GM06990 (cell line): ENCODE measurements around the gene CAMKMT.

ENCODE experiments used
- DNase-seq: peaks from one replicate; pipeline ENCODE4 v3.0.0-alpha.2; 2011; ENCODE audit not compliant: insufficient read length; ENCODE audit errors: extremely low read depth
- H3K27me3 ChIP-seq: replicated peaks from 2 replicates; pipeline ENCODE4 v1.6.0; 2011; ENCODE audit warnings: low read length; ENCODE audit not compliant: control insufficient read depth, insufficient read depth
- H3K36me3 ChIP-seq: 2 replicates; pipeline ENCODE4 v1.5.1; 2011; ENCODE audit warnings: low read length; ENCODE audit not compliant: control insufficient read depth, insufficient read depth
- H3K4me3 ChIP-seq: replicated peaks from 2 replicates; pipeline ENCODE4 v1.5.1; 2011; ENCODE audit warnings: low read depth, mild to moderate bottlenecking, control low read depth, low read length
- TF ChIP-seq, protein P1 (sequence below): IDR thresholded peaks from 2 replicates; pipeline ENCODE4 v1.5.1; 2011; ENCODE audit warnings: low read length, control low read depth, mild to moderate bottlenecking, inconsistent platforms; ENCODE audit not compliant: insufficient read depth, poor library complexity, severe bottlenecking

CAMKMT gene

DNA sequence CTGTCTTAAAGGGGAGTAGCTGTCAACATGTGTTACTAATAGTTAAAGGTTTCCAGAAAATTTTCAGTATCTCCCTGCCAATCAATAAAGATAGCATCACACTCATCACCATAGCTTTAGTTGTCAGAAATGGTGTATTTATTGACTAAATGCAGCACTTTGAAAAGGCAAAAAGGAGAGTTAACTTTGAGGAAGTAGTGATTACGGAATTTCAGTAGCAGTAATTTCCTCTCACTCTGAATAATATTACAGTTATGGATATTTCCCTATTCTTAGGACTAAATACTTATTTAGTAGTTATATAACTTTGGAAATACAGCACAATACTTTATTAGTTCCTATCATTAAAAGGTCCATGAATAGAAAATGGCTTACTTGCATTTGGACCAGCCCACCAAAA, 250.5 kb downstream of the CAMKMT start:
- no peak for DNase-seq
- Histone ChIP-seq H3K36me3 (no peaks in the 10 kb centered on the region), H3K27me3 (no peaks in the 10 kb centered on the region), H3K4me3 (no peak overlapping the region)
- TF ChIP-seq, protein P1, sequence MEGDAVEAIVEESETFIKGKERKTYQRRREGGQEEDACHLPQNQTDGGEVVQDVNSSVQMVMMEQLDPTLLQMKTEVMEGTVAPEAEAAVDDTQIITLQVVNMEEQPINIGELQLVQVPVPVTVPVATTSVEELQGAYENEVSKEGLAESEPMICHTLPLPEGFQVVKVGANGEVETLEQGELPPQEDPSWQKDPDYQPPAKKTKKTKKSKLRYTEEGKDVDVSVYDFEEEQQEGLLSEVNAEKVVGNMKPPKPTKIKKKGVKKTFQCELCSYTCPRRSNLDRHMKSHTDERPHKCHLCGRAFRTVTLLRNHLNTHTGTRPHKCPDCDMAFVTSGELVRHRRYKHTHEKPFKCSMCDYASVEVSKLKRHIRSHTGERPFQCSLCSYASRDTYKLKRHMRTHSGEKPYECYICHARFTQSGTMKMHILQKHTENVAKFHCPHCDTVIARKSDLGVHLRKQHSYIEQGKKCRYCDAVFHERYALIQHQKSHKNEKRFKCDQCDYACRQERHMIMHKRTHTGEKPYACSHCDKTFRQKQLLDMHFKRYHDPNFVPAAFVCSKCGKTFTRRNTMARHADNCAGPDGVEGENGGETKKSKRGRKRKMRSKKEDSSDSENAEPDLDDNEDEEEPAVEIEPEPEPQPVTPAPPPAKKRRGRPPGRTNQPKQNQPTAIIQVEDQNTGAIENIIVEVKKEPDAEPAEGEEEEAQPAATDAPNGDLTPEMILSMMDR, result no peak

DNA sequence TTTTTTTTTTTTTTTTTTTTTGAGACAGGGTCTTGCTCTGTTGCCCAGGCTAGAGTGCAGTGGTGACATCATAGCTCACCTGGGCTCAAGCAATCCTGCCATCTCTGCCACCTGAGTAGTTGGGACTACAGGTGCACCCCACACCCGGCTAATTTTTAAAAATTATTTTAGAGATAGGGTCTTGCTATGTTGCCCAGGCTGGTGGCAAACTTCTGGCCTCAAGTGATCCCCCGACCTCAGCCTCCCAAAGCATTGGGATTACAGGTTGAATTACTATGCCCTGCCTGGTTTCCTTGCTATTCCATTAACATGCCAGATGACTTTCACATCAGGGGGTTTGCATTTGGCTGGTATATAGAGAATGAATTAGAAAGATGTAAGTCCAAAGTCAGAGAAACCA, 253.2 kb downstream of the CAMKMT start:
- Histone ChIP-seq H3K4me3 (no peak overlapping the region), H3K36me3 (no peaks in the 10 kb centered on the region), H3K27me3 (no peaks in the 10 kb centered on the region)
- DNase-seq, result no peak
- TF ChIP-seq, protein P1, result no peak

DNA sequence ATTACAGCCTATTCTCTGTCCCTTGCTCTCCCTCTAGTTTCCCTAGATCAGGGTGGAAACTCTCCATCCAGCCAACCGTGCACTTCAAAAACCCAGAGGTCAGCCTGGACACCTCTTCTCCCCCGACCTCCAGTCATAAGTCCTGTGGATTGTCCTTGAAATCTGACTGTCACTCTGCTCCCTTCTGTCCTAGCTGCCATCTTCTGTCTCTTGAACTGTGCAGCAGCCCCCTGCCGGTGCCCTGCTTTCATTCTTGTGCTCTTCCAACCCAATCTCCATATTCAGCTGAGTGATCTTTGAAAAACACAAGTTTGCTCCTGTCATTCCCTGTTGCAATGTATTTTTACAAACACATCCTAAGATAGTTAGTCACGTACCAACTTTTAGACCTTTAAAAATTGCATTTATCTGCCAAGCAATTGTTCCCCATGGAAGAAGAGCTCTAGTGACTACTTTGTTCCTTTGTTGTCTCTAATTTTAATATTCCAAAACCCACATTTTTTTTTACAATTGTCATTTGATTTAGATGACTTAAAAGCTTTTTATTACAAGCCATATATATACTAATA, 254.3 kb downstream of the CAMKMT start:
- H3K36me3 ChIP-seq, result no peaks in the 10 kb centered on the region
- no peaks in the 10 kb centered on the region for H3K27me3 ChIP-seq
- TF ChIP-seq, protein P1, result peak; percentile 27
- H3K4me3 ChIP-seq, result no peak overlapping the region
- no peak for DNase-seq

DNA sequence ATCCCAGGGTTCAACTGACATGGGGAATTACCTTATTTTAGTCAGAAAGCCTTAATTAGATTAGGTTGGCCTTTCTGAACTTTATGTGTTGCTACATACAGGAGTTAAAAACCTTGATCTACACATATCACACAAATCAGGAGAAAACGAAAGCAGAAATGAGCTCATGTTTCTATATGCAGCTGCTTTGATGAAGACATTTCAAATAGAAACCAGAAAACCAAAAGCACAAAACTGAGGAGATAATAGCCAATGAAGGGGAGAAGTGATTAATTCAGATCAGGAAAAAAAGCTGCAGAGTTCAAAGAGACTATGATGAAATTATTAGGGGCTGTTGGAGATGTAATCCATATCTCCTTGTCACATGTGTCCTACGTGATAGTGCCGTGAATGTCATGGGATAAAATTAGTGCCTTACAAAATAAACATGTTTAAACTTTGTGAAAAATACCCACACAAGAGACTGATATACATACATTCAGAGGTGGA, 255.0 kb downstream of the CAMKMT start:
- H3K36me3 ChIP-seq, result no peaks in the 10 kb centered on the region
- peak; percentile 65 for DNase-seq
- TF ChIP-seq, protein P1, result no peak
- peak overlapping the region; percentile 37 for H3K4me3 ChIP-seq
- H3K27me3 ChIP-seq, result no peaks in the 10 kb centered on the region

DNA sequence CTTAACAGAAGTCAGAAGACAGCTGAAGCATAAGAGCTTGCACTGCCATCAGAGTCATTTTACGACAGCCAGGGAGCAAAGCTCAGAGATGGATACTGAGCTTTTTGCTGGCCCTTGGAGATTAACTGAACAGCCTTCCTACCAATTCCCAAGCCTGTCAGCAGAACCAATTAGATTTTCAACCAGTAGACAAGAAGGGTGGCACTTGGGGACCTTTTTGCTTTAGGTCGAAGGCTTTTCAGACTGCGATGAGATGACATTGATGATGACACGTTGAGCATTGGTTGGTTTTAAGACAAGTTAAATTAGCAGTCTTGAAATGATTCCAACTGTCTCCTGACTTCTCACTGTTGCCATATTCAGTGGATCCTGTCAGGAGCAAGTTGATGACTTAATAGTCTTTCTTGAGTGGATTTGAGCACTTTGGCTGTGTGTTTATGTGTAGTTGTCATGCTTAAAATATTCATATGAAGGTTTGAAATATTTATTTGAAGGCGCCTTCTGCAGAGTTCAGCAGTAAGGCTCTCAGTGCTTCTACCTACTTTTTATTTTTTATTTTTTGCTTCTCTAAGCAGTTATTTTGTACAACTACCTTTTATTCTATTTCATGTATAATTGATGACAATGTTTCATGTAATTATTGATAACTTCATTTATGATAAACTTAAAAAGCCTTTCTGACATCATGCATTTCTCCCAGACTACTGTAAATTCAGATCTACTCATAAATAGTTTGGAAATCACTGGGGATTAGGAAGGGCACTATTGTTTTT, 256.7 kb downstream of the CAMKMT start:
- TF ChIP-seq, protein P1, result no peak
- no peak overlapping the region for H3K4me3 ChIP-seq
- DNase-seq, result no peak
- H3K27me3 ChIP-seq, result no peaks in the 10 kb centered on the region
- H3K36me3 ChIP-seq, result no peaks in the 10 kb centered on the region
